GM23248 (cell line): ENCODE measurements around the gene GRB14.

Source experiments
- EZH2 ChIP-seq: fragments of 200-600 bp; sonication (generic); IDR thresholded peaks from 2 replicates; pipeline ENCODE4 v1.6.1; 2018; ENCODE audit warnings: antibody characterized with exemption, mild to moderate bottlenecking; ENCODE audit not compliant: insufficient read depth, poor library complexity, severe bottlenecking
- EZH2phosphoT487 ChIP-seq: fragments of 200-600 bp; sonication (generic); IDR thresholded peaks from 2 replicates; pipeline ENCODE4 v1.6.1; 2018; ENCODE audit warnings: antibody characterized with exemption, moderate library complexity, mild to moderate bottlenecking, low read depth; ENCODE audit not compliant: insufficient read depth

DNA sequence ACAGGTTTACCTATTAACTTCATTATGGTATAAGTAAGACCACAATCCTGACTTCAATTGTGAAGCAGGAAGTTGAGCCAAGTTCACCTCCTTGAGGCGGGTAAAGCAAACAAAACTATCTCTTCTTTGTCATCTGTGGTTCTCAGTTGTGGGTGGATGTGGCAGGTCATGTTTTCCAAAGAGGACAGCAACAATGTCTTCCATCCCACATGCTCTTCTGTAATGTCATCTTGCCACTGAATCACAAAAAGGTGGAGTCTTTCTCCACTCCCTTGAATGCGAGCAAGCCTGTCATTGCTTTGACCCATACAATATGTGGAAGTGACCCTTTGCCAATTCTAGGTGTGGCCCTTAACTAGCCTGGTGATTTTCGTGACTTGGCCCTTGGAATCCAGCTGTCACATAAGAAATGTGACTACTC is 98.7 kb downstream of the GRB14 start:
- TF ChIP-seq EZH2 (no peak), EZH2phosphoT487 (no peak)
